Fibroblast of skin of right biceps (primary cell): ENCODE measurements around the gene ONECUT1.

Experiments used
- DNase-seq: peaks from one replicate; pipeline ENCODE4 v3.0.0-alpha.2; 2013

ONECUT1 gene

DNA sequence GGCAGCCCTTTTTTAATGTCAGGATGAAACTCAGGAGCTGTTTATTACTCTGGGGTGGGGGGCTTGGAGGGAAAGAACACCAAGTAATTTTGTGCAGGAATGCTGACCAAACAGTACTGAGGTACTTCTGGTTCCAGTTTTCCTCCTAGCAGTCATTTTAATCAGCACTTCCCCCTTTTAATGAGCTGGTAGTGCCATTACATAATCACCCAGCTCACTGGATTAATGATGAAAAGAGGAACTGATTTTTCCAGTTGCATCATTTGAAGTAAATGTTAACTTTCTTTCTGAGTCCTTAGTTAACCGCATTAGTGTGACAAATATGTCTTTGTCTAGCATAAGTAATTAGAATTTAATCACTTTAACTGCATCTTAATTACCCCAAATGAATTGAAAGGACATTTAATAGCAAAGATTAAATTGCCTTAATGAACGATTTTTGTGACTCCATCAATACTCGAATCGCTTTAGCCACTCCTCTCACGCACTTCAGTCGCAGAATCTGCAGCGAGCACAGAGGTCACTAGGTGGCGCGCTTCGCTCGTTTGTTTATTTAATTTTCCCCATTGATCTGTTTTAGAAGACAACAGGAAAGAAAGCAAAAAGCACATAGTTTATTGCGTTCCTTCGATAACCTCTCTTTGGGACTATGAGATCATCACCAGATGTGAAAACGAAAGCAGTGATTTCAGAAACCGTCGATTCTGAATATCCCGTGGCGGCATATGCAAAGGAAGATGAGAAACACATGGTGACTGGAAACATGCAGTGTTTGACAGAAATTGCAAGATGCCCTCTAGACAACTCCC, 9.8 kb downstream of the ONECUT1 start:
- DNase-seq: peak; percentile 39

DNA sequence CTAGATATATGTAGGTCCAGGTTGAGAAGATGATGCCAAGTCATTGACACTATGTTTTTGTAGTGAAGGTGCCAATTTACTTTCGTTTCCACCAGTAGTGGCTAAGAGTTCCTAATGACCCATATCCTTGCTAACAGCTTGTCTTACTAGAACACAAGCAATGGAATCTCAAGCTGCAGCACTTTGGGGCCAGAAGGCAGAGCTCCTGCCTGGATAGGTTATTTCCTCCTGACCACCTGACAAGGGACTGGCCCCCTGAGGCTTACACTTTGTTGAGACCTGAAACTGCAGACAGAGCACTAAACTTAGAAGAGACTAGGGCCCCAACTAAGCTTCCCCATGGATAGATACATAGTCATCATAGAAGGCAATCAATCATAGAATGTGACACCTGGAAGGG, 11.7 kb downstream of the ONECUT1 start:
- no peak for DNase-seq

DNA sequence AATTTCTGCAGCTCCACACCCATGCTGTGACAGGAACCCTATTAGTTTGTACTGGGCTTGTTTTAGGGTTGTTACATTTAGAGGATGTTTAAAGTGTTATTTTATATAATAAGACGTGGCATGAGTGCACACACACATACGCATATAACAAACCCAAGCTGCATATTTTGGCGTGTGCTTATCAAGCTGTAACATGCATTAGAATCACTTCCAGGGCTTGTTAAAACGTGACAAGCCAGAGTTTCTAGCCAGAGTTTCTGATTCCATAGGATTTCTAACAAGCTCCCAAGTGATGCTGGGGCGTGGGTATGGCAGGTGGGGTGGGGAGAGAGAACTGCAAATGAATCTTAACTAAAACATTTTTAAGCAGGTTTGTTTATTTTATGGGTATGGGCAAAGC, 17.4 kb downstream of the ONECUT1 start:
- DNase-seq: no peak

DNA sequence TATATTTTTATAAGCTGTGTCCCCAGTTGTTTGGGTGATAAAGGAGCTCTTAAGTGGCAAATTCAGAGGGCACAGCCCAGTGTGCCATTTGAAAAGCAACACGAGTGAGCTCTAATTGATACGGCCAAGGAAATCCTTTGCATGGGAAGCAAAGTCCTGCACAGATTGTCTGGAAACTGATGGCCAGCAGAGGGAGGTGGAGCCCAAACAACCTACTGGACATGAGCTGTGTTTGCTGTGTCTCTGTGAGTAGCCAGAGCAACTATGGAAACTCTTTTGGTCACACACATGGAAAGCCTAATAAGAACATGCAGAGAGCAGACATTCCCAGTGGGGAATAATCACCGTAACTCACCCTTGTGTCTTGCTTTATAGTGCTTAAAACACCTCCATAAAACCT, 24.4 kb downstream of the ONECUT1 start:
- DNase-seq: no peak

DNA sequence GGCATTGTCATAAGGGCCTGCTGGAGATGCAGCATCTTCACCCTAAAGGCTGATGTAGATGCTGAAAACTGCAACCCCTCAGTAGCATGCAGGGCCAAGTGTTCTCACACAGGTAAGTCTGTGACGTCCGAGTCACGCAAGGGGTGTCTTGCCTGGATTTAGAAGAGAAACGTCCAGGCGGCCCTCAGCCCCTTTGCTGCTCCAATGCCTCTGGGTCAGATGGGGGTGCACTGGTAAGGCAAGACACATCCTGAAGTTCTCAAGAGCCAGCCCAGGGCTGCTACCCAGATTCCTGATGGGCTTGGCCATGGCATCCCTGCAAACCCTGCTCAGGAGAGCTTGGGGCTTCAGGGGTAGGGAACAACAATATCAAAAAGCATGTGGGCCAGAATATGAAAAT, 25.4 kb downstream of the ONECUT1 start:
- DNase-seq: no peak

DNA sequence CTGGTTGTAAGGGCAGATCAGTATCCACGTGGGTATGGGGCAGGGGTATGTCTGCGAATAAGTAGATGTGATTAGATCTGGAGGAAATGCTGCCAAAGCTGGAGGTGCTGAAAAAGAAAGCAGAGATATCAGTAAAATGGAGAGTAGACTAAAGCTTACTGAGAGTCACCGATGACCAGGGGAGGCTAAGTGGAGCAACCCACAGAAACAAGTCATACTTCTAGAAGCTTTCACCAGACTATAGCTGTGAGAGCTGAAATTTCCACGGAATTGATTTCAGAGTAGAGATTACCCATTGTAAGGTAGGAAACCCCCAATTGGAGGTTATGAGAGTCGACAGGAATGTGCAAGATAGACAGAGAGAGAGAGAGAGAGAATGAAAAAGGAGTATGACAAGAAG, 27.5 kb downstream of the ONECUT1 start:
- DNase-seq: no peak

- no peak for DNase-seq
Measured at GRCh38 chr15:52760562-52760961, 29.6 kb downstream of the ONECUT1 start.

DNA sequence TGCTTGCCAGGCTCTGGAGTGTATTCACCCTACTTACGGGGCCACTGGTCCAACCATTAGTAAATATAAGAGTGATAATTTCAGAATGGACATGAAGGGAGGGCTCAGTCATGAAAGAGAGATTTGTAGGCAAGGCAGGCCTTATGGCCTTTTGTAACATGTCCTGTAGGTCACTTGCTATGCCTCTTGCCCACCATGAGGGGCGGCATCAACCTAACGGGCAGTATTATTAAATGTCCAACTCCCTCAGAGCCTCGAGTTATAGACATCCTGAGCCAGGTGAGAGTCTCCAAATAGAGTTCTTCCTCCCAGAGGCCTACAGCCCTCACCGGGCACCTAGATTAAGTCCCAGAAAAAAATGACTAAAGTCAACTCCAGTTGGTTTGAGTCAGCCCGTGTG, 30.2 kb downstream of the ONECUT1 start:
- no peak for DNase-seq

- DNase-seq: no peak
Measured at GRCh38 chr15:52757496-52757895, 32.6 kb downstream of the ONECUT1 start.

DNA sequence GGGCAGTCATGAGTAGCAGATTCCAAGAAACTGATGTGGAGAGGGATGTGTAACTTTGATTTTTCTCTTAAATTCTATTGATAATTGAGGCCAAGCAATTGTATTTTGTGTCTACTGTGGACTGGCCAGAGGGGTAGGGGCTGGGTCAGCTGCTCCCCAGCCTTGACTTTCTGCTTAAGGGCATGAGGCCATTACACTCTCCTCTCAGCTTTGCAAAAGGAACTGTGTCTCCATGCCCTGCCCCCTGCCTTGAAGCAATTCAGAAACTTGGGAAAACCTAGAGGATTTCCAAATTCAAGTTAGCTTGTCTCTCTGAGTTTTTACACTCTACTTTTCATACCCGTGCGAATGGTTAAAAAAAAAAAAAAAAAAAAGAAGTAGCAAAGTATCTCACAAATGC, 38.6 kb downstream of the ONECUT1 start:
- no peak for DNase-seq

DNA sequence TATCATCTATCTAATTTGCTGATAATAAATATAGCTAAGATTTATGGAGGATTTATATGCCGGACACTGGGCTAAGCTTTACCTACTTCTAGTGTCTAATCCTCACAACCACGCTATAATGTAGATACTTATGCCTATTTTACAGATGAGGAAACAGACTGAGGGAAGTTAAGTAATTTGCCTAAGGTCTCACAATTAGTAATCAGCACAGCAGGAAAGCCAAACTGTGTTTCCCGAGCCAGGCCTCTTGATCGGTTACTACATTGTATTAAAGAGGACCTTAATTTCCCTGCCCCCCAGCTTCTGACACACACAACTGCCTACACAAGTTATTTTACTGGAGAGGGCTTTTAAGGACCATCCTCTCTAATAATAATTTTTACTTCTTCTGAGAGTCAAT, 40.9 kb downstream of the ONECUT1 start:
- no peak for DNase-seq

- no peak for DNase-seq
Measured at GRCh38 chr15:52746162-52746757, 43.9 kb downstream of the ONECUT1 start.

DNA sequence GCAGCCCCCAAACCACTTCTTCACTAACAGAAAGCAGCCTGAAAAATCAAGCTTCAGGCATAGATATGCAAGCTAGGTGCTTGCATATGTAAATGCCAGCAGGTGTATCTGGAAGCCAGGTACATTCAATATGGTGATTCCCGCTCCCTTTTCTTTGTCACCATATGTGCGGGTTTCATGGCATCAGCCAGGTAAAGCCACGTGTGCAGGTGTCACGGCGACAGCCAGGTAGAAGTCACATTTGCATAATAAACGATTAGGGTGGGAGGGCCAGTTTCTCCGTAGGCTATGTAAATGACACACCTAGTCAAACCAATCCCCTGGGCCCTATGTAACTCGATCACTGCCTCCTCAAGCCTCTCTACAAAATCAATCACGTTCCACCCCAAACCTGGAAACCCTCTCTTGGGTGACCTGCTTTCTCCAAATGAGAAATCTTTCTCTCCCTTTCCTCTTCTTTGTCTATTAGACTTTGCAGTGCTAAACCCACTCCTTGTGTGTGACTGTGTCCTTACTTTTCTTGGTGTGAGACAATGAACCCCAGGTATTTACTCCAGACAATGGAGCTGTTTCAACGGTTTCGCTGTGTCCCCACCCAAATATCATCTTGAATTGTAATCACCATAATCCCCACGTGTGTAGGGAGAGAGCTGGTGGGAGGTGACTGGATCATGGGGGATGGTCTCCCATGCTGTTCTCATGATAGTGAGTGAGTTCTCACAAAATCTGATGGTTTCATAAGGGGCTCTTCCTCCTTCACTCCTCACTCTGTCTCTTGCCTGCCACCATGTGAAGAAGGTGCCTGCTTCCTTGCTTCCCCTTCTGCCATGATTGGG, 44.6 kb downstream of the ONECUT1 start:
- DNase-seq: no peak

DNA sequence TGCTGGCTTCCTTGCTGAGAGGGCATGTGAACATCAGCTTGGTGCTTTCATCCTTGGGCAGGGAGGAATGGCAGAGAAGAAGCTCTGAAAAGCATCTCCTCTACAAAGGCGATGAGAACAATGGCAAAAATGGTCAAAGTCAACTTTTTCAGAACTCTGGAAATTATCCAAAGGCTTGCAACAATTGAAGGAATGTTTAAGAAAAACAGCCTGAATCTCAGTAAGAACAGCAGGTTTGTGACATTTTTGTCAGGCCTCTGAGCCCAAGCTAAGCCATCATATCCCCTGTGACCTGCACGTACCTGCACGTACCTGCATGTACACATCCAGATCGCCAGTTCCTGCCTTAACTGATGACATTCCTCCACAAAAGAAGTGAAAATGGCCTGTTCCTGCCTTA, 51.8 kb downstream of the ONECUT1 start:
- no peak for DNase-seq

DNA sequence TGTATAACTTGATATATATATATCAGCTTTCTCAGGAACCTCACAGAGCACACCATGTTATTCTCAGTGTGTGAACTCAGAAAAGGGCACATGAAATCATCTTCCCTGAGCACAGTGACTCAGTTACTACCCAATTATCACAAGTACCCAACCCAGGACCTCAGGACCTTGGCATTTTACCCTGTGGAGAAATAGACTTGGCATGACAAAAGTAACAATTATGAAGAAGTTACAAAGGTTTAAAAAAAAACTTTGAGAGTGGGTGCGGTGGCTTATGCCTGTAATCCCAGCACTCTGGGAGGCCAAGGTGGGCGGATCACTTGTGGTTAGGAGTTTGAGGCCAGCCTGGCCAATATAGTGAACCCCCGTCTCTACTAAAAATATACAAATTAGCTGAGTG, 52.4 kb downstream of the ONECUT1 start:
- no peak for DNase-seq

GRCh38 chr15:52735231-52736089, 54.7 kb downstream of the ONECUT1 start:
- DNase-seq: peak; percentile 69

- DNase-seq: no peak
Measured at GRCh38 chr15:52734329-52734728, 55.8 kb downstream of the ONECUT1 start.

DNA sequence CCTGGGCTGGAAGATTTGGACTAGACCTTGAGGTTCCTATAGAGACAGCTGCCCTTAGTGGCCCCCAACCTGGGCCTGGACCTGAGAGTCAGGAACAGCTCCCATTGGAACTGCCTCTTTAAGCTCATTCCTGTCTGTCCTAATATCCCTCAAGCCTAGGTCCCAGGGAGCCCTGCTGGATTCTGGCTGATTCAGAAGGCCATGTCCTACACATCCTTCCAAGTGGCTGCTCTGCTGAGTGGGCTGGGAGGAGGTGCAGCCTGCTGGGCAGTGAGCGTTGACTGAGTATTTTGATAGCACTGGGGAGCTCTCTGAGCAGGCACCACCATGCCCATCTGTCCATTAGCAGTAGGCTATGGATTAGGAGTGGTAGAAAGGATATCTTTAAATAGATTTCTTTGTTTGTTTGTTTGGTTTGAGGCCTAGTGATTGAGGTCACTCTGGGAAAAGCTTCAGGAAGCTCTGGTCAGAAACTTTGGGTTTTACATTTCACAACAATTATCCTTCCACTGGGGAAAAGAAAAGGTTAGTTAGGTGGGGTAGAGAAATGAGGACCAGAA, 56.4 kb downstream of the ONECUT1 start:
- no peak for DNase-seq

- no peak for DNase-seq
Measured at GRCh38 chr15:52733088-52733487, 57.0 kb downstream of the ONECUT1 start.

GRCh38 chr15:52732551-52732950, 57.6 kb downstream of the ONECUT1 start:
- no peak for DNase-seq

DNA sequence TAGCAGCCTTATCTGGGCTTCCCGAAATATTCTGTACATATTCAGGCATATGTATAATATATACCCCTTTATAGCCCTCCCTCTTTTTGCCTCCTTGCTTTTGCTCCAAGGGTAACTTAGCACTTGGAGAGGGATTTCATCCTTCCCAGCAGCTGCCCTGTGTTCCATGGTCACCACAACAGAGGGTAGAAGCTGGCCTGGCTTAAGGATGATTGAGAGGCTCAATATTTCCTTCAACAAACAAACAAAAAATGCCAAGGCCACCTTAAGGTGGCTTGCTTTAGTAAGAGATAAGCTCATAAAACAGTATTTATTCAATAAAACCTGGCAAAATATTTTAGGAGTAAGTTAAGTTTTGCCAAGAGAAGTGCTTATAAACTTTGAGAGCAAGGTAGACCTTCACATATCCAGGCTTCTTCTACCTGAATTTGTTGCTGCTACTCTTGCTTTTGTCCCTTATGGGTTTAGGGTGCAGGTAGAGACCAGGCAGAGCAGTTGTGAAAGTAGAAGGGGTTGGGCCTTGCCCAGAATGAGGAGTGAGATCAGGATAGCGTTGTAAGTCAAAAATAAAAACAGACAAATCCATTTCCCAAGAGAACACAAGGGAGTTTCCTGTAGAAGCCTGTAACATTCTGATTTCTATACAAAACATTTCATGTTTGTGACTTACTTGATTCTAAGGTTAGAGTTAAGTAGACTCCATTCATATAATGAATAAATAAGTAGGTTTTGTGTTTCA, 58.2 kb downstream of the ONECUT1 start:
- no peak for DNase-seq

DNA sequence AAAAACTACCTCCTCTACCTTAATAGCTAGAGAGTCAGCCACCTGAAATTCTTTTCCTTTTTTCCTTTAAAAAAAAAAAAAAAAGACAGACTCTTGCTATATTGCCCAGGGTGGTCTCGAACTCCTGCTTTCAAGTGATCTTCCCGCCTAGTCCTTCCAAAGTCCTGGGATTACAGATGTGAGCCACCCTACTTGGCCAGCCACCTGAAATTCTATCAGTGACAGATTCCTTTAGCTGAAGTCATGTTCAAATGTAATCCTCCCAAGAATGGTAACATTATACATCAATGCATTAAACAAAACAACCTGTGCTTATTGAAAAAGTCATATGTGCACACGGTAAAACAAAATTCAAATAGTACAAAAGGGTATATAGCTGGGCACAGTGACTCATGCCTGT, 59.1 kb downstream of the ONECUT1 start:
- DNase-seq: no peak
